ENCODE results near the gene UBALD2. TPM values are rescaled to one million over a fixed set of nuclear protein-coding genes. Genes with fewer than 3 reads are reported as not detected.
A peak's percentile ranks its signal among the peaks of the same experiment; 100 is the strongest.

UBALD2 gene
- total RNA-seq, 2 donors from 2014 or later = 36.0 to 46.0 TPM

- WGBS, 2 experiments (ENCODE audit: insufficient coverage in 1 of 2, insufficient read length in 1 of 2) = 93% methylated on average over 4 to 7 of the region's 7 CpGs
- peak overlapping the region; percentile 11 for H3K4me3 ChIP-seq (ENCODE audit: low read length)
- no peak for TF ChIP-seq CTCF (conservative IDR thresholded peaks at IDR 0.05)
- no peaks in the 10 kb centered on the region for H3K9me3 Mint-ChIP-seq
- no peaks in the 10 kb centered on the region for H3K9me3 ChIP-seq (ENCODE audit: control insufficient read depth, low read length)
- no peaks in the 10 kb centered on the region for H3K36me3 ChIP-seq (ENCODE audit: control insufficient read depth, insufficient read depth, low read length)
- peaks cover 13% of the 10 kb centered on the region for H3K4me1 Mint-ChIP-seq
- peak; percentile 53 for DNase-seq
- H3K36me3 Mint-ChIP-seq (ENCODE audit: low read depth) = no peaks in the 10 kb centered on the region
- peaks cover 31% of the 10 kb centered on the region for H3K27me3 ChIP-seq (ENCODE audit: control insufficient read depth, insufficient read depth, low read length, poor library complexity, severe bottlenecking)
- no peaks in the 10 kb centered on the region for H3K4me1 ChIP-seq (ENCODE audit: control insufficient read depth, insufficient read depth, low read length)
- no peak overlapping the region for H3K4me3 Mint-ChIP-seq
- no peak overlapping the region for H3K27ac Mint-ChIP-seq
- H3K27me3 Mint-ChIP-seq (ENCODE audit: insufficient read depth) = peaks cover 32% of the 10 kb centered on the region
- no peak overlapping the region for H3K9ac ChIP-seq (ENCODE audit: extremely low read depth, low read length, poor library complexity, severe bottlenecking)
- H3K27ac ChIP-seq (ENCODE audit: low read depth, low read length) = no peak overlapping the region
Observed at GRCh38 chr17:76246080-76247066, 18.8 kb upstream of the UBALD2 start.

- 84 to 95% methylated on average over 5 to 6 of the region's 8 CpGs for WGBS, 2 experiments (ENCODE audit: insufficient coverage in 1 of 2, insufficient read length in 1 of 2)
- DNase-seq = no peak
- H3K4me3 ChIP-seq (ENCODE audit: low read length) = no peak overlapping the region
Observed at GRCh38 chr17:76247304-76247703, 17.8 kb upstream of the UBALD2 start.

More at GRCh38 chr17:76247304-76247703, 17.8 kb upstream of the UBALD2 start:
- H3K27me3 ChIP-seq (ENCODE audit: control insufficient read depth, insufficient read depth, low read length, poor library complexity, severe bottlenecking) = peaks cover 22% of the 10 kb centered on the region
- no peaks in the 10 kb centered on the region for H3K36me3 Mint-ChIP-seq (ENCODE audit: low read depth)
- no peak overlapping the region for H3K4me3 Mint-ChIP-seq
- no peaks in the 10 kb centered on the region for H3K36me3 ChIP-seq (ENCODE audit: control insufficient read depth, insufficient read depth, low read length)
- H3K9me3 ChIP-seq (ENCODE audit: control insufficient read depth, low read length) = no peaks in the 10 kb centered on the region
- peaks cover 23% of the 10 kb centered on the region for H3K27me3 Mint-ChIP-seq (ENCODE audit: insufficient read depth)
- no peaks in the 10 kb centered on the region for H3K4me1 ChIP-seq (ENCODE audit: control insufficient read depth, insufficient read depth, low read length)
- no peak for TF ChIP-seq CTCF (conservative IDR thresholded peaks at IDR 0.05)
- H3K9me3 Mint-ChIP-seq = no peaks in the 10 kb centered on the region
- H3K4me1 Mint-ChIP-seq = peaks cover 12% of the 10 kb centered on the region
- no peak overlapping the region for H3K27ac Mint-ChIP-seq
- no peak overlapping the region for H3K27ac ChIP-seq (ENCODE audit: low read depth, low read length)
- H3K9ac ChIP-seq (ENCODE audit: extremely low read depth, low read length, poor library complexity, severe bottlenecking) = no peak overlapping the region

Data from endodermal cell (in vitro differentiated cells).